HepG2 (cell line): ENCODE measurements around the gene AATF. TPM values are rescaled to one million over a fixed set of nuclear protein-coding genes. Genes with fewer than 3 reads are reported as not detected.
A peak's percentile ranks its signal among the peaks of the same experiment; 100 is the strongest.

Source experiments
- ADNP ChIP-seq: sonication (generic); formaldehyde crosslinking; IDR thresholded peaks from 2 replicates; pipeline ENCODE4 v1.4.0; 2020; ENCODE audit warnings: missing genetic modification reagents
- CEBPG ChIP-seq: IDR thresholded peaks from 2 replicates; pipeline ENCODE4 v1.6.1; 2016
- CREB1 ChIP-seq, 2 experiments: fragments of 450-650 bp in 1 of 2; IDR thresholded peaks; 2 replicates each; pipeline ENCODE4 v1.6.1; 2016 to 2017; ENCODE audit warnings: control low read depth in 1 of 2, mild to moderate bottlenecking in 1 of 2, missing compliant biosample characterization in 1 of 2, missing genetic modification characterization in 1 of 2
- MAFK ChIP-seq, 2 experiments: IDR thresholded peaks in 1 of 2; conservative IDR thresholded peaks in 1 of 2; 2 replicates each; pipeline ENCODE4 v1.6.1; 2011; ENCODE audit warnings: improper control_type of control experiment in 2 of 2, low read length in 2 of 2
- ONECUT2 ChIP-seq: sonication (generic); formaldehyde crosslinking; IDR thresholded peaks from 2 replicates; pipeline ENCODE4 v1.4.0; 2020; ENCODE audit warnings: missing genetic modification reagents
- RBM22 ChIP-seq: fragments of 200-400 bp; formaldehyde crosslinking; optimal IDR thresholded peaks from 2 replicates; pipeline ENCODE3; 2017; ENCODE audit warnings: mild to moderate bottlenecking, low read length, moderate library complexity
- SOX5 ChIP-seq: IDR thresholded peaks from 2 replicates; pipeline ENCODE4 v1.6.1; 2016; ENCODE audit warnings: borderline replicate concordance
- THYN1 ChIP-seq: sonication (generic); formaldehyde crosslinking; IDR thresholded peaks from 2 replicates; pipeline ENCODE4 v1.8.1; 2023; ENCODE audit warnings: low read depth, mild to moderate bottlenecking, moderate library complexity, missing genetic modification reagents, borderline replicate concordance
- ZKSCAN1 ChIP-seq: fragments of 150-350 bp; IDR thresholded peaks from 2 replicates; pipeline ENCODE4 v1.6.1; 2014; ENCODE audit warnings: low read length
- ZNF7 ChIP-seq: IDR thresholded peaks from 2 replicates; pipeline ENCODE4 v1.6.1; 2016; ENCODE audit warnings: missing biosample characterization, missing genetic modification reagents
- ZNF766 ChIP-seq: sonication (generic); formaldehyde crosslinking; IDR thresholded peaks from 2 replicates; pipeline ENCODE4 v1.5.0; 2020; ENCODE audit warnings: missing genetic modification reagents, borderline replicate concordance
- ZNF777 ChIP-seq: sonication (generic); formaldehyde crosslinking; IDR thresholded peaks from 2 replicates; pipeline ENCODE4 v1.4.0; 2020; ENCODE audit warnings: missing genetic modification reagents
- ZNF792 ChIP-seq: IDR thresholded peaks from 2 replicates; pipeline ENCODE4 v1.6.1; 2016
- polyA plus RNA-seq, 8 experiments: library from polyadenylated mRNA; depleted of rRNA in 3 of 8; stranded (reverse) in 7 of 8; unstranded in 1 of 8; fragments of >200 nt; fragmentation: Illumina TruSeq in 4 of 8; extraction: Trizol in 4 of 8; gene quantifications; 2 replicates each; pipeline versions ENCODE4 v1.2.1 to v1.2.3, GENCODE V29; 2011 to 2016; ENCODE audit warnings: low read depth in 4 of 8, missing spikeins in 1 of 8, mixed read lengths in 1 of 8; ENCODE audit not compliant: insufficient read depth in 1 of 8
- total RNA-seq, 5 experiments: library from RNA; depleted of rRNA; stranded (reverse); fragments of >200 nt; fragmentation: Illumina TruSeq; extraction: Trizol; gene quantifications; 2 replicates each; pipeline ENCODE4 v1.2.3, GENCODE V29; 2016; ENCODE audit warnings: low read depth in 1 of 5
- TF ChIP-seq, protein P1 (sequence below): sonication (generic); formaldehyde crosslinking; IDR thresholded peaks from 2 replicates; pipeline ENCODE4 v1.8.0; 2022; ENCODE audit warnings: missing genetic modification reagents, mild to moderate bottlenecking, moderate library complexity, borderline replicate concordance
- TF ChIP-seq, protein P2 (sequence below): sonication (generic); formaldehyde crosslinking; IDR thresholded peaks from 2 replicates; pipeline ENCODE4 v1.4.0; 2020; ENCODE audit warnings: missing genetic modification reagents, borderline replicate concordance
- TF ChIP-seq, protein P3 (sequence below): sonication (generic); formaldehyde crosslinking; IDR thresholded peaks from 2 replicates; pipeline ENCODE4 v1.8.0; 2022; ENCODE audit warnings: low read depth, missing genetic modification reagents
- TF ChIP-seq, protein P4 (sequence below): sonication (generic); formaldehyde crosslinking; IDR thresholded peaks from 2 replicates; pipeline ENCODE4 v1.5.1; 2020; ENCODE audit warnings: missing genetic modification reagents, mild to moderate bottlenecking, borderline replicate concordance

The AATF gene
- total and polyA plus RNA-seq, 2 of the 13 experiments (the other 11 are each of a cell fraction or from before 2014, with no cell fraction given): 9.1 to 53.3 TPM

DNA sequence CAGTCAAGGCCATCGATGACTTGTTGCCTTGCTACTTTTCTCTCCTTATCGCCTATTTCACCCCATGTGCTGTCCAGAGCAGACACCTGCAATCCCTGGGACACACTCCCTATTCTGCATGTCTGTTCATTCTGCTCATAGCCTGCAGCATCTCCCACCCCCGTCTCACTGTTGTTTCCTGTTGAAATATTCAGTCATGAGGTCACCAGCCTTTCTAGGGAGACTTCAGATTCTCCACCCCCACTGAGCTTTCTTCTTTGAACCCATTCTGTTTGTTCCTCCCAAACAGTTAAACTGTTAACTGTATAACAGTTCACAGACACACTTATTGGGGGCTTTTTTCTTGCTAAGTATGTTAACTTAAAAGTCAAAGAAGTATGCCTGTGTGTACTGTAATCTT, 94.4 kb downstream of the AATF start (continued):
- TF ChIP-seq ZNF766 (CRISPR knock-in tag): no peak
- TF ChIP-seq, protein P1, sequence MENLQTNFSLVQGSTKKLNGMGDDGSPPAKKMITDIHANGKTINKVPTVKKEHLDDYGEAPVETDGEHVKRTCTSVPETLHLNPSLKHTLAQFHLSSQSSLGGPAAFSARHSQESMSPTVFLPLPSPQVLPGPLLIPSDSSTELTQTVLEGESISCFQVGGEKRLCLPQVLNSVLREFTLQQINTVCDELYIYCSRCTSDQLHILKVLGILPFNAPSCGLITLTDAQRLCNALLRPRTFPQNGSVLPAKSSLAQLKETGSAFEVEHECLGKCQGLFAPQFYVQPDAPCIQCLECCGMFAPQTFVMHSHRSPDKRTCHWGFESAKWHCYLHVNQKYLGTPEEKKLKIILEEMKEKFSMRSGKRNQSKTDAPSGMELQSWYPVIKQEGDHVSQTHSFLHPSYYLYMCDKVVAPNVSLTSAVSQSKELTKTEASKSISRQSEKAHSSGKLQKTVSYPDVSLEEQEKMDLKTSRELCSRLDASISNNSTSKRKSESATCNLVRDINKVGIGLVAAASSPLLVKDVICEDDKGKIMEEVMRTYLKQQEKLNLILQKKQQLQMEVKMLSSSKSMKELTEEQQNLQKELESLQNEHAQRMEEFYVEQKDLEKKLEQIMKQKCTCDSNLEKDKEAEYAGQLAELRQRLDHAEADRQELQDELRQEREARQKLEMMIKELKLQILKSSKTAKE (CRISPR knock-in tag): peak; percentile 18; the same call in 1 of the 2 replicates
- peak; percentile 18 for TF ChIP-seq RBM22
- TF ChIP-seq ZNF7 (CRISPR knock-in tag): no peak
- no peak for TF ChIP-seq CEBPG (CRISPR knock-in tag)
- no peak for TF ChIP-seq MAFK (conservative IDR thresholded peaks at IDR 0.05 in 1 of 2, IDR thresholded peaks at IDR 0.05 in 1 of 2; ENCODE audit: low read length in 2 of 2)
- peak; percentile 23; the same call in 1 of the 2 replicates for TF ChIP-seq SOX5
- TF ChIP-seq ADNP (CRISPR knock-in tag): no peak
- TF ChIP-seq, protein P2, sequence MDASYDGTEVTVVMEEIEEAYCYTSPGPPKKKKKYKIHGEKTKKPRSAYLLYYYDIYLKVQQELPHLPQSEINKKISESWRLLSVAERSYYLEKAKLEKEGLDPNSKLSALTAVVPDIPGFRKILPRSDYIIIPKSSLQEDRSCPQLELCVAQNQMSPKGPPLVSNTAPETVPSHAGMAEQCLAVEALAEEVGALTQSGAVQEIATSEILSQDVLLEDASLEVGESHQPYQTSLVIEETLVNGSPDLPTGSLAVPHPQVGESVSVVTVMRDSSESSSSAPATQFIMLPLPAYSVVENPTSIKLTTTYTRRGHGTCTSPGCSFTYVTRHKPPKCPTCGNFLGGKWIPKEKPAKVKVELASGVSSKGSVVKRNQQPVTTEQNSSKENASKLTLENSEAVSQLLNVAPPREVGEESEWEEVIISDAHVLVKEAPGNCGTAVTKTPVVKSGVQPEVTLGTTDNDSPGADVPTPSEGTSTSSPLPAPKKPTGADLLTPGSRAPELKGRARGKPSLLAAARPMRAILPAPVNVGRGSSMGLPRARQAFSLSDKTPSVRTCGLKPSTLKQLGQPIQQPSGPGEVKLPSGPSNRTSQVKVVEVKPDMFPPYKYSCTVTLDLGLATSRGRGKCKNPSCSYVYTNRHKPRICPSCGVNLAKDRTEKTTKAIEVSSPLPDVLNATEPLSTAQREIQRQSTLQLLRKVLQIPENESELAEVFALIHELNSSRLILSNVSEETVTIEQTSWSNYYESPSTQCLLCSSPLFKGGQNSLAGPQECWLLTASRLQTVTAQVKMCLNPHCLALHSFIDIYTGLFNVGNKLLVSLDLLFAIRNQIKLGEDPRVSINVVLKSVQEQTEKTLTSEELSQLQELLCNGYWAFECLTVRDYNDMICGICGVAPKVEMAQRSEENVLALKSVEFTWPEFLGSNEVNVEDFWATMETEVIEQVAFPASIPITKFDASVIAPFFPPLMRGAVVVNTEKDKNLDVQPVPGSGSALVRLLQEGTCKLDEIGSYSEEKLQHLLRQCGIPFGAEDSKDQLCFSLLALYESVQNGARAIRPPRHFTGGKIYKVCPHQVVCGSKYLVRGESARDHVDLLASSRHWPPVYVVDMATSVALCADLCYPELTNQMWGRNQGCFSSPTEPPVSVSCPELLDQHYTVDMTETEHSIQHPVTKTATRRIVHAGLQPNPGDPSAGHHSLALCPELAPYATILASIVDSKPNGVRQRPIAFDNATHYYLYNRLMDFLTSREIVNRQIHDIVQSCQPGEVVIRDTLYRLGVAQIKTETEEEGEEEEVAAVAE: no peak
- TF ChIP-seq THYN1 (CRISPR knock-in tag): no peak
- TF ChIP-seq, protein P3, sequence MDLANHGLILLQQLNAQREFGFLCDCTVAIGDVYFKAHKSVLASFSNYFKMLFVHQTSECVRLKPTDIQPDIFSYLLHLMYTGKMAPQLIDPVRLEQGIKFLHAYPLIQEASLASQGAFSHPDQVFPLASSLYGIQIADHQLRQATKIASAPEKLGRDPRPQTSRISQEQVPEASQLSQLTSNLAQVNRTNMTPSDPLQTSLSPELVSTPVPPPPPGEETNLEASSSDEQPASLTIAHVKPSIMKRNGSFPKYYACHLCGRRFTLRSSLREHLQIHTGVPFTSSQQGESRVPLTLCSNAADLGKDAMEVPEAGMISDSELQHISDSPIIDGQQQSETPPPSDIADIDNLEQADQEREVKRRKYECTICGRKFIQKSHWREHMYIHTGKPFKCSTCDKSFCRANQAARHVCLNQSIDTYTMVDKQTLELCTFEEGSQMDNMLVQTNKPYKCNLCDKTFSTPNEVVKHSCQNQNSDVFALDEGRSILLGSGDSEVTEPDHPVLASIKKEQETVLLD: no peak
- no peak for TF ChIP-seq ONECUT2 (CRISPR knock-in tag)
- 0 out of 2 replicates have a peak, but pooled peaks have one; percentile 3 for TF ChIP-seq CREB1 (IDR thresholded peaks at IDR 0.05)
- TF ChIP-seq CREB1 (CRISPR knock-in tag; IDR thresholded peaks at IDR 0.05): no peak
- TF ChIP-seq ZKSCAN1: 0 out of 2 replicates have a peak, but pooled peaks have one; percentile 49
- TF ChIP-seq, protein P4, sequence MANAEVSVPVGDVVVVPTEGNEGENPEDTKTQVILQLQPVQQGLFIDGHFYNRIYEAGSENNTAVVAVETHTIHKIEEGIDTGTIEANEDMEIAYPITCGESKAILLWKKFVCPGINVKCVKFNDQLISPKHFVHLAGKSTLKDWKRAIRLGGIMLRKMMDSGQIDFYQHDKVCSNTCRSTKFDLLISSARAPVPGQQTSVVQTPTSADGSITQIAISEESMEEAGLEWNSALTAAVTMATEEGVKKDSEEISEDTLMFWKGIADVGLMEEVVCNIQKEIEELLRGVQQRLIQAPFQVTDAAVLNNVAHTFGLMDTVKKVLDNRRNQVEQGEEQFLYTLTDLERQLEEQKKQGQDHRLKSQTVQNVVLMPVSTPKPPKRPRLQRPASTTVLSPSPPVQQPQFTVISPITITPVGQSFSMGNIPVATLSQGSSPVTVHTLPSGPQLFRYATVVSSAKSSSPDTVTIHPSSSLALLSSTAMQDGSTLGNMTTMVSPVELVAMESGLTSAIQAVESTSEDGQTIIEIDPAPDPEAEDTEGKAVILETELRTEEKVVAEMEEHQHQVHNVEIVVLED (CRISPR knock-in tag): no peak
- no peak for TF ChIP-seq ZNF777 (CRISPR knock-in tag)
- TF ChIP-seq ZNF792 (CRISPR knock-in tag): no peak
